Liver (tissue), 9 donors: Measurements from ENCODE around the gene TSGA10IP. TPM values are rescaled to one million over a fixed set of nuclear protein-coding genes. Genes with fewer than 3 reads are reported as not detected.

ENCODE experiments used
- DNase-seq: peaks from one replicate; pipeline ENCODE4 v3.0.0-alpha.2; 2017; ENCODE audit warnings: low spot score
- H3K27ac ChIP-seq, 2 donors: one replicate each; pipeline ENCODE4 v1.7.0; 2013; ENCODE audit warnings: inconsistent platforms in 2 of 2, low read length in 2 of 2, control low read depth in 1 of 2, low read depth in 1 of 2, mild to moderate bottlenecking in 1 of 2
- H3K27me3 ChIP-seq, 4 donors: one replicate each; pipeline versions ENCODE4 v1.6.1 to v1.7.0; 2013; ENCODE audit warnings: low read length in 3 of 4, inconsistent platforms in 1 of 4, mild to moderate bottlenecking in 1 of 4, moderate library complexity in 1 of 4; ENCODE audit not compliant: control insufficient read depth in 4 of 4, insufficient read depth in 4 of 4
- H3K36me3 ChIP-seq, 4 donors: one replicate each; pipeline versions ENCODE4 v1.6.1 to v1.7.0; 2013; ENCODE audit warnings: low read length in 3 of 4, mild to moderate bottlenecking in 3 of 4, low read depth in 1 of 4, moderate library complexity in 1 of 4; ENCODE audit not compliant: control insufficient read depth in 4 of 4, insufficient read depth in 3 of 4
- H3K4me1 ChIP-seq, 4 donors: one replicate each; pipeline versions ENCODE4 v1.6.1 to v1.7.0; 2013; ENCODE audit warnings: low read length in 3 of 4, mild to moderate bottlenecking in 3 of 4, moderate library complexity in 1 of 4; ENCODE audit not compliant: control insufficient read depth in 4 of 4, insufficient read depth in 4 of 4
- H3K4me3 ChIP-seq, 3 donors: one replicate each; pipeline versions ENCODE4 v1.6.1 to v1.7.0; 2013; ENCODE audit warnings: low read length in 3 of 3, control low read depth in 1 of 3, low read depth in 1 of 3, mild to moderate bottlenecking in 1 of 3
- H3K9ac ChIP-seq, 2 donors: one replicate each; pipeline ENCODE4 v1.7.0; 2013; ENCODE audit warnings: low read length in 2 of 2, mild to moderate bottlenecking in 2 of 2, moderate library complexity in 2 of 2, control low read depth in 1 of 2, low read depth in 1 of 2
- H3K9me3 ChIP-seq, 4 donors: one replicate each; pipeline versions ENCODE4 v1.6.1 to v1.7.0; 2013; ENCODE audit warnings: low read length in 3 of 4; ENCODE audit not compliant: control insufficient read depth in 4 of 4
- ATF3 ChIP-seq: IDR thresholded peaks from 2 replicates; pipeline ENCODE4 v1.6.1; 2016; ENCODE audit warnings: antibody characterized with exemption
- CTCF ChIP-seq: fragments of 150-350 bp; IDR thresholded peaks from 2 replicates; pipeline ENCODE4 v1.5.1; 2017; ENCODE audit warnings: improper control_type of control experiment, low read depth, low read length; ENCODE audit not compliant: missing input control
- EGR1 ChIP-seq, 2 donors: IDR thresholded peaks; 2 replicates each; pipeline ENCODE4 v1.6.1; 2016 to 2018; ENCODE audit warnings: antibody characterized with exemption in 2 of 2, low read depth in 2 of 2
- FOXA1 ChIP-seq: IDR thresholded peaks from 2 replicates; pipeline ENCODE4 v1.6.1; 2016; ENCODE audit warnings: antibody characterized with exemption
- FOXA2 ChIP-seq: IDR thresholded peaks from 2 replicates; pipeline ENCODE4 v1.6.1; 2016; ENCODE audit warnings: antibody characterized with exemption
- GABPA ChIP-seq, 2 donors: IDR thresholded peaks in 1 of 2; conservative IDR thresholded peaks in 1 of 2; 2 replicates each; pipeline ENCODE4 v1.6.1; 2016; ENCODE audit warnings: antibody characterized with exemption in 2 of 2, mild to moderate bottlenecking in 1 of 2, moderate library complexity in 1 of 2
- HNF4A ChIP-seq, 2 donors: conservative IDR thresholded peaks; 2 replicates each; pipeline ENCODE4 v1.6.1; 2016; ENCODE audit warnings: antibody characterized with exemption in 2 of 2, mild to moderate bottlenecking in 2 of 2
- HNF4G ChIP-seq: IDR thresholded peaks from 2 replicates; pipeline ENCODE4 v1.6.1; 2016; ENCODE audit warnings: antibody characterized with exemption
- JUND ChIP-seq, 2 donors: IDR thresholded peaks; 2 replicates each; pipeline ENCODE4 v1.6.1; 2016; ENCODE audit warnings: antibody characterized with exemption in 2 of 2
- MAX ChIP-seq: IDR thresholded peaks from 2 replicates; pipeline ENCODE4 v1.6.1; 2016; ENCODE audit warnings: antibody characterized with exemption
- NR2F2 ChIP-seq: IDR thresholded peaks from 2 replicates; pipeline ENCODE4 v1.6.1; 2016; ENCODE audit warnings: antibody characterized with exemption
- RAD21 ChIP-seq, 2 donors: IDR thresholded peaks; 2 replicates each; pipeline ENCODE4 v1.6.1; 2016; ENCODE audit warnings: antibody characterized with exemption in 2 of 2, mild to moderate bottlenecking in 2 of 2
- REST ChIP-seq: IDR thresholded peaks from 2 replicates; pipeline ENCODE4 v1.6.1; 2016; ENCODE audit warnings: antibody characterized with exemption, mild to moderate bottlenecking
- RXRA ChIP-seq, 2 donors: IDR thresholded peaks; 2 replicates each; pipeline ENCODE4 v1.6.1; 2017 to 2018; ENCODE audit warnings: antibody characterized with exemption in 2 of 2, mild to moderate bottlenecking in 1 of 2
- SP1 ChIP-seq: IDR thresholded peaks from 2 replicates; pipeline ENCODE4 v1.6.1; 2018; ENCODE audit warnings: antibody characterized with exemption, mild to moderate bottlenecking
- TAF1 ChIP-seq: conservative IDR thresholded peaks from 2 replicates; pipeline ENCODE4 v1.6.1; 2016; ENCODE audit warnings: antibody characterized with exemption, mild to moderate bottlenecking
- YY1 ChIP-seq: IDR thresholded peaks from 2 replicates; pipeline ENCODE4 v1.6.1; 2016; ENCODE audit warnings: antibody characterized with exemption, mild to moderate bottlenecking
- ZBTB33 ChIP-seq: IDR thresholded peaks from 2 replicates; pipeline ENCODE4 v1.6.1; 2016; ENCODE audit warnings: antibody characterized with exemption
- WGBS: extraction: QIAGEN DNeasy Blood & Tissue Kit; methylation state at CpG from one replicate; pipeline ENCODE4 v1.1.7; 2013; 5-methylcytosine and 5-hydroxymethylcytosine counted together
- polyA plus RNA-seq, 2 donors: library from polyadenylated mRNA; stranded (reverse) in 1 of 2; unstranded in 1 of 2; fragments of 200-250 nt in 1 of 2; fragments of >200 nt in 1 of 2; fragmentation: Nextera tagmentation in 1 of 2; extraction: Ambion mirVana in 1 of 2; gene quantifications; one replicate each; pipeline versions ENCODE4 v1.2.1 to v1.2.3, GENCODE V29; 2013 to 2015
- total RNA-seq, 2 donors: library from RNA; depleted of rRNA; stranded (reverse); fragments of >200 nt; gene quantifications; one replicate each; pipeline ENCODE4 v1.2.3, GENCODE V29; 2014
- donor health status: healthy.
- donor health status: healthy.
- donor health status: healthy.
- donor health status: healthy.
- donor health status: healthy.

The TSGA10IP gene
- total and polyA plus RNA-seq, 4 donors = 0.02 TPM; not detected in 3

- WGBS = 78% methylated on average over 4 of the region's 4 CpGs
- Histone ChIP-seq H3K27me3 (no peaks in the 10 kb centered on the region), H3K4me1 (peaks cover 4 to 30% (median 21%) of the 10 kb centered on the region in 4 donors), H3K36me3 (peaks cover 0 to 20% (median 12%) of the 10 kb centered on the region in 4 donors), H3K4me3 (no peak overlapping the region), H3K9me3 (no peaks in the 10 kb centered on the region), H3K9ac (no peak overlapping the region), H3K27ac (no peak overlapping the region)
- TF ChIP-seq FOXA2 (no peak), MAX (no peak), YY1 (no peak), ATF3 (no peak), FOXA1 (no peak), RAD21 (IDR thresholded peaks at IDR 0.05) (no peak), CTCF (no peak), TAF1 (no peak), SP1 (no peak), JUND (IDR thresholded peaks at IDR 0.05) (no peak), RXRA (IDR thresholded peaks at IDR 0.05) (no peak), EGR1 (IDR thresholded peaks at IDR 0.05; ENCODE audit: low read depth in 2 of 2) (no peak), REST (no peak), HNF4A (conservative IDR thresholded peaks at IDR 0.05) (no peak), NR2F2 (no peak), ZBTB33 (no peak), HNF4G (no peak), GABPA (IDR thresholded peaks at IDR 0.05 in 1 of 2, conservative IDR thresholded peaks at IDR 0.05 in 1 of 2) (no peak)
- DNase-seq = no peak
These were observed 58.9 kb downstream of the TSGA10IP start for GRCh38 chr11:66004186-66004585.
